ENCODE results near the gene VWDE. TPM values are rescaled to one million over a fixed set of nuclear protein-coding genes. Genes with fewer than 3 reads are reported as not detected.

The VWDE gene
- total RNA-seq, 1 experiment from 2014 or later: 13.7 TPM

DNA sequence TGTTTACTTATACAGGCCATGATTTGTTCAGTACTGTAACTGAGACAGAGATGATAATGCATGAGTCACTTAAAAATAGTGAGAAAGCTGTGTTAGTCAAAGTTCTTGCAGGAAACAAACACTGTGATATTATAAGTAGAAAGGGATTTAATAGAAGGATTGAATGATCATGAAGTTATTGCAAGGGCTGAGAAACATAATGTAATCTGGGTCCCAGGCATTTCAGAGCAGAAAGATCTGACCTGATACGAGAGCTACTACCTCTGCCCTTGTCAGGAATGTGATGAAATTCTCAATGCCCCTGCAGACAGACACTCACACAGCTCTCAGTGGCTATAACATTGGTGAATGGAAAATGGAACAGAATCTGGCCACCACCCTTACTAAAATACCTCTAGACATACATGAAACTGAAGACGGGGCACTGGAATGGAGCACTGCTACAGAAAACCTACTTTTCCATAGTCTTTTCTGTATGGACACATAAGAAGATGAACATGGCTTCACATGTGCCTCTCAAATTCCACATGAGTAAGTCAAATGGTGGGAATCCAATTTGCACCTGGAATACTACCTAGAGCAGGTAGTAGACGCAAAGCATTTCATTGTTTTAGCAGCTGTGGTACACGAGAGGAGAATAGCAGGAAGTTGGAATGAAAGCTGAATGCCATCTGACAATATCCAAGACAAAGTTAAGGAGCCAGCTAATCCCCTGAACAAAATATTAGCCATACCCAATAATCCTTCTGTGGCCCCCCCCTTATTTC, 19.1 kb upstream of the VWDE start:
- Histone ChIP-seq H3K9me2 (ENCODE audit: insufficient read depth) (peaks cover 2% of the 10 kb centered on the region; the same call in 1 of the 2 replicates), H3K27me3 (ENCODE audit: insufficient read depth, low read length) (no peaks in the 10 kb centered on the region), H3K79me2 (ENCODE audit: insufficient read depth, low read length) (no peaks in the 10 kb centered on the region), H3K4me3 (replicated peaks in 1 of 2; ENCODE audit: low read depth in 1 of 2, low read length in 2 of 2) (no peak overlapping the region), H3K27ac (ENCODE audit: low read depth, low read length) (no peak overlapping the region), H3K4me1 (ENCODE audit: control insufficient read depth in 1 of 2, insufficient read depth in 2 of 2, low read length in 2 of 2) (peaks cover 0 to 16% of the 10 kb centered on the region in 2 experiments; a peak in 1 of 4 replicates), H3K4me2 (ENCODE audit: low read length) (no peak overlapping the region), H2AFZ (ENCODE audit: low read depth, low read length, poor library complexity, severe bottlenecking) (peak overlapping the region; percentile 28), H3K9ac (ENCODE audit: low read length) (no peak overlapping the region), H4K20me1 (ENCODE audit: insufficient read depth) (no peaks in the 10 kb centered on the region), H3K9me3 (ENCODE audit: control insufficient read depth in 1 of 2, insufficient read depth in 1 of 2, low read depth in 1 of 2, low read length in 2 of 2) (no peaks in the 10 kb centered on the region; a peak in 1 of 4 replicates), H3K36me3 (ENCODE audit: control insufficient read depth in 1 of 2, insufficient read depth in 2 of 2, low read length in 2 of 2) (no peaks in the 10 kb centered on the region)
- BruUV-seq (replicated peaks): no TSS peak
- ATAC-seq: no peak
- no peak for DNase-seq (ENCODE audit: low read depth, low spot score)
- TF ChIP-seq, protein P1, sequence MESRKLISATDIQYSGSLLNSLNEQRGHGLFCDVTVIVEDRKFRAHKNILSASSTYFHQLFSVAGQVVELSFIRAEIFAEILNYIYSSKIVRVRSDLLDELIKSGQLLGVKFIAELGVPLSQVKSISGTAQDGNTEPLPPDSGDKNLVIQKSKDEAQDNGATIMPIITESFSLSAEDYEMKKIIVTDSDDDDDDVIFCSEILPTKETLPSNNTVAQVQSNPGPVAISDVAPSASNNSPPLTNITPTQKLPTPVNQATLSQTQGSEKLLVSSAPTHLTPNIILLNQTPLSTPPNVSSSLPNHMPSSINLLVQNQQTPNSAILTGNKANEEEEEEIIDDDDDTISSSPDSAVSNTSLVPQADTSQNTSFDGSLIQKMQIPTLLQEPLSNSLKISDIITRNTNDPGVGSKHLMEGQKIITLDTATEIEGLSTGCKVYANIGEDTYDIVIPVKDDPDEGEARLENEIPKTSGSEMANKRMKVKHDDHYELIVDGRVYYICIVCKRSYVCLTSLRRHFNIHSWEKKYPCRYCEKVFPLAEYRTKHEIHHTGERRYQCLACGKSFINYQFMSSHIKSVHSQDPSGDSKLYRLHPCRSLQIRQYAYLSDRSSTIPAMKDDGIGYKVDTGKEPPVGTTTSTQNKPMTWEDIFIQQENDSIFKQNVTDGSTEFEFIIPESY (IDR thresholded peaks at IDR 0.05; ENCODE audit: extremely low read depth, insufficient replicate concordance, low read length): no peak
- TF ChIP-seq TCF7L2 (IDR thresholded peaks at IDR 0.05; ENCODE audit: borderline replicate concordance, extremely low read depth, insufficient read depth, insufficient read length) (no peak), SIN3A (IDR thresholded peaks at IDR 0.05; ENCODE audit: low read depth) (no peak), POLR2AphosphoS5 (IDR thresholded peaks at IDR 0.05; ENCODE audit: low read depth, low read length) (no peak), EGR1 (IDR thresholded peaks at IDR 0.05; ENCODE audit: low read depth) (no peak), JUND (IDR thresholded peaks at IDR 0.05) (no peak), CEBPB (IDR thresholded peaks at IDR 0.05; ENCODE audit: low read depth) (no peak), CBX3 (IDR thresholded peaks at IDR 0.05; ENCODE audit: low read depth) (no peak), ATF3 (IDR thresholded peaks at IDR 0.05) (no peak), SP1 (IDR thresholded peaks at IDR 0.05; ENCODE audit: low read depth) (no peak), ZFX (IDR thresholded peaks at IDR 0.05) (no peak), RAD21 (IDR thresholded peaks at IDR 0.05; ENCODE audit: low read depth) (no peak), FOSL1 (IDR thresholded peaks at IDR 0.05; ENCODE audit: low read depth) (no peak), ELF1 (IDR thresholded peaks at IDR 0.05; ENCODE audit: borderline replicate concordance, low read depth) (no peak), EZH2phosphoT487 (IDR thresholded peaks at IDR 0.05; ENCODE audit: borderline replicate concordance) (no peak), ZNF274 (IDR thresholded peaks at IDR 0.05; ENCODE audit: low read depth, low read length) (no peak), YY1 (IDR thresholded peaks at IDR 0.05; ENCODE audit: extremely low read depth, insufficient replicate concordance, low read depth, low read length) (no peak)
- TF ChIP-seq, protein P2, sequence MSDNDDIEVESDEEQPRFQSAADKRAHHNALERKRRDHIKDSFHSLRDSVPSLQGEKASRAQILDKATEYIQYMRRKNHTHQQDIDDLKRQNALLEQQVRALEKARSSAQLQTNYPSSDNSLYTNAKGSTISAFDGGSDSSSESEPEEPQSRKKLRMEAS (IDR thresholded peaks at IDR 0.05): no peak
- intact Hi-C loops (cut with micrococcal nuclease): no loop called here
- CTCF ChIA-PET: interaction anchor here (1.3 kb wide), 1 partner anchor 11 kb away, joined by 7 read pairs; no protein-coding TSS in a partner anchor
- POLR2A ChIA-PET: no interaction called here
- RAD21 ChIA-PET (ENCODE audit: low non-redundant PET in 1 of 2, low total read pairs in 2 of 2, uncharacterized antibody in 2 of 2, unreplicated experiment in 2 of 2): no interaction called here
